ENCODE data around the gene MKLN1.
A peak's percentile ranks its signal among the peaks of the same experiment; 100 is the strongest.

The MKLN1 gene

DNA sequence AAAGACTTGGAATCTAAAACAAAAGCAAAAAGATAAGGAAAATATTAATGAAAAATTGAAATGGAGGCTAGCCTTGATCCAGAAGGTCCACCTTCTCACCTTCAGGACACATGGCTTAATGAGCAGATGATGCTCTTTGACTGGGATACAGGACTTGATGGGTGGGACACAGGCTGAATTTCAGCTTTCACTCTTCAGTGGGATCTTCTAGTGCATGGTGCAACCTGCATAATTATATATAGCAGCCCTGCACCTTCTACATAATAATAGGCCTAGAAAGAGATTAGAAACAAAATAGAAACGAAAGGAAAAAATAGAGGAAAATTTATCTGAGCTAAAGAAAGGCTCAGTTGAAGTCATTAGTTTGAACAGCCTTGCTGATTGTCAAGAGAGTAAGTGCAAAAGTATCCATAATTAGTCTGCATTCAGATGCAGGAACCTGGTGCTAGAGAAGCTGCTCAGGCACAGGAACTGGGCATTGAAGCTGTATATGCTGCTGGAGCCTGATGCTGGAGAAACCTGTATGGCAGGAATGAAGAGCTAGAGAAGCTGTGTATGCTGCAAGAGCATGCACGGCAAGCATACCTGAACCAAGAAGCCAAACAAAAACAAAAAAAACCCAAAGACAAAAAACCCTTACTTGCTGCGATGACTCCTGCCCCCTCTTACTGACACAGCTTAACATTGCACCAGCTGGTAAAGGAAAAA lies 19.4 kb downstream of the MKLN1 start:
- Histone ChIP-seq H3K27me3 (replicated peaks) (no peaks in the 10 kb centered on the region), H3K4me3 (ENCODE audit: low read depth, low read length) (no peak overlapping the region), H3K36me3 (replicated peaks) (no peaks in the 10 kb centered on the region), H3K27ac (no peak overlapping the region)
- in situ Hi-C loops (cut with HindIII; ENCODE audit: low pct_ligation_motif_present, low sequenced_read_pairs), result no loop called here
- no peak for DNase-seq
- TF ChIP-seq, protein P1, sequence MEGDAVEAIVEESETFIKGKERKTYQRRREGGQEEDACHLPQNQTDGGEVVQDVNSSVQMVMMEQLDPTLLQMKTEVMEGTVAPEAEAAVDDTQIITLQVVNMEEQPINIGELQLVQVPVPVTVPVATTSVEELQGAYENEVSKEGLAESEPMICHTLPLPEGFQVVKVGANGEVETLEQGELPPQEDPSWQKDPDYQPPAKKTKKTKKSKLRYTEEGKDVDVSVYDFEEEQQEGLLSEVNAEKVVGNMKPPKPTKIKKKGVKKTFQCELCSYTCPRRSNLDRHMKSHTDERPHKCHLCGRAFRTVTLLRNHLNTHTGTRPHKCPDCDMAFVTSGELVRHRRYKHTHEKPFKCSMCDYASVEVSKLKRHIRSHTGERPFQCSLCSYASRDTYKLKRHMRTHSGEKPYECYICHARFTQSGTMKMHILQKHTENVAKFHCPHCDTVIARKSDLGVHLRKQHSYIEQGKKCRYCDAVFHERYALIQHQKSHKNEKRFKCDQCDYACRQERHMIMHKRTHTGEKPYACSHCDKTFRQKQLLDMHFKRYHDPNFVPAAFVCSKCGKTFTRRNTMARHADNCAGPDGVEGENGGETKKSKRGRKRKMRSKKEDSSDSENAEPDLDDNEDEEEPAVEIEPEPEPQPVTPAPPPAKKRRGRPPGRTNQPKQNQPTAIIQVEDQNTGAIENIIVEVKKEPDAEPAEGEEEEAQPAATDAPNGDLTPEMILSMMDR (IDR thresholded peaks at IDR 0.05; ENCODE audit: low read depth, low read length, missing control alignments), result no peak

DNA sequence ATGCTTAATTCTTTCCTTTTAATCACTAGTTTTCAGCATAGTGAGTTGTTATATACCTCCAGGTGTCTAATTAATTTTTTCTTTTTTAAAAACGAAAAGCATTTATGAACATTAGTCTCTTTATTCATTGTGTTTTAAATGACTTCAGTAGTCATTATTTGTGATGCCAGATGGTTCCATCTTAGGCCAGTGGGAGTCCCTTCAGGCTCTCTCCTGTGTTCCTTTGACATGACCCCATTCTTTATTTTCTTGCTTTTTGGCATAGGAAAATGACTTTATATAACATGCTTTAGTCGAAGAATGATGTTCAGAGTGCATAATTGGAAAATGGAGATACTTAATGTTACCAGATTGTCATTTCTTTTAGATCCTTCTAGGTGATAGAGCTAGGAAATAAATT lies 24.4 kb downstream of the MKLN1 start:
- no peak overlapping the region for H3K4me3 ChIP-seq (ENCODE audit: low read depth, low read length)
- TF ChIP-seq, protein P1 (IDR thresholded peaks at IDR 0.05; ENCODE audit: low read depth, low read length, missing control alignments), result no peak
- in situ Hi-C loops (cut with HindIII; ENCODE audit: low pct_ligation_motif_present, low sequenced_read_pairs), result no loop called here

DNA sequence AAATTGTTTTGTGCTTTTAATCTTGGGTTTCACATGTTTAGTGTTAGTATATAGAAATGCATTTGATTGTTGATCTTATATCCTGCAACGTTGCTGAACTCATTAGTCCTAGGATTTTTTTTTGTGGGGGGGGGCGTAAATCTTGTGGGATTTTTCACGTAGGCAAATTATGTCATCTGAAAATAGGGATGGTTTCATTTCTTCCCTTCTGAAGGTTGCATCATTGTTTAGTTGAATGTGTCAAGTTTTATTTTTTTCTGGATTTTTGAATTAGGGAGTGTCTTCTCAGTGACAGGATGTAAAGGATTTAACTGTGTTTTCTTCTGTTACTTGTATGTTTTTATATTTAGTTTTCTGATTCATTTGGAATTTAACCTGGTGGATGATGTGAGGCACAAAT lies 26.7 kb downstream of the MKLN1 start:
- no peak for DNase-seq
- H3K27ac ChIP-seq, result no peak overlapping the region
- no peaks in the 10 kb centered on the region for H3K27me3 ChIP-seq (replicated peaks)
- TF ChIP-seq, protein P1 (IDR thresholded peaks at IDR 0.05; ENCODE audit: low read depth, low read length, missing control alignments), result no peak
- H3K4me3 ChIP-seq (ENCODE audit: low read depth, low read length), result no peak overlapping the region
- H3K36me3 ChIP-seq (replicated peaks), result no peaks in the 10 kb centered on the region
- in situ Hi-C loops (cut with HindIII; ENCODE audit: low pct_ligation_motif_present, low sequenced_read_pairs), result no loop called here

More for the DNA sequence above, 24.4 kb downstream of the MKLN1 start:
- no peaks in the 10 kb centered on the region for H3K36me3 ChIP-seq (replicated peaks)
- no peak for DNase-seq
- H3K27ac ChIP-seq, result no peak overlapping the region
- H3K27me3 ChIP-seq (replicated peaks), result no peaks in the 10 kb centered on the region

DNA sequence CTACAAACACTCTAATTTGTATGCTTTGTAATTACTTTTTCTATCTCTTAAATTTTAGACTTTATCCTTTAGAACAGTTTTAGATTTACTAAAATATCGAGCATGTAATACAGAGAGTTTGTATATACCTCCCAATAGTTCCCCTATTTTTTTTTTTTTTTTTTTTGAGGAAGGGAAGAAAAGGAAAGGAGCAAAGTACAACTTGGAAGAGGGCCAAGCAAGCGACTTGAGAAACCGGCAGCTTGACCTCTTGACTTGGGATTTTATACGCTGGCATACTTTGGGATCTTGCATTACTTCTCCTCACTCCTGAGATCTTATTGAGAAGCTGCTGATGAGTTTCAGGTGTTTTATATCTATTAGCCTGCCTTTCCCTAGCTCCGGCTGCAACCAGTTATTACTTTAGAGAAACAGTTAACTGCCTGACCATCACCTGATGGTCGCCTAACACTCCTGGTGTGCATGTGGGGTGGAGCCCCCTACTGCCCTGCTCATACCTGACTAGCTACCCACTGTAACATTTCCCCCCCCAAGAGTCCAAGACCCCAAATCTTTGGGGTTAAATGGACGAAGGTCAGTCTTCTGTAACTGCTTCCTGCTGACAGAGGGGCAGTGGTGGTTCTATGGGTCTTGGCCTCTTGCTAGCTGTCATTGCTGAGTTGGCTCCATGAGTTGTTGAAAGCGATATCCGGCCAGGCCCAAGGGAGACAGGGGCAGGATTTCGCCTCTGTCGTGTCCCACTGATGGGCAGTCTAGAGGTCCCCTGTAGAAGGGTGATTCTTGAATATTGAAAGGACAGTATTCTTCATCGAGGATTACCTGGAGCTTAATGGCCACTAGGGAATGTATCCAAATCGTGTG lies 28.5 kb downstream of the MKLN1 start:
- Histone ChIP-seq H3K27me3 (replicated peaks) (no peaks in the 10 kb centered on the region), H3K36me3 (replicated peaks) (no peaks in the 10 kb centered on the region), H3K27ac (no peak overlapping the region), H3K4me3 (ENCODE audit: low read depth, low read length) (no peak overlapping the region)
- in situ Hi-C loops (cut with HindIII; ENCODE audit: low pct_ligation_motif_present, low sequenced_read_pairs), result no loop called here
- TF ChIP-seq, protein P1 (IDR thresholded peaks at IDR 0.05; ENCODE audit: low read depth, low read length, missing control alignments), result no peak
- no peak for DNase-seq

DNA sequence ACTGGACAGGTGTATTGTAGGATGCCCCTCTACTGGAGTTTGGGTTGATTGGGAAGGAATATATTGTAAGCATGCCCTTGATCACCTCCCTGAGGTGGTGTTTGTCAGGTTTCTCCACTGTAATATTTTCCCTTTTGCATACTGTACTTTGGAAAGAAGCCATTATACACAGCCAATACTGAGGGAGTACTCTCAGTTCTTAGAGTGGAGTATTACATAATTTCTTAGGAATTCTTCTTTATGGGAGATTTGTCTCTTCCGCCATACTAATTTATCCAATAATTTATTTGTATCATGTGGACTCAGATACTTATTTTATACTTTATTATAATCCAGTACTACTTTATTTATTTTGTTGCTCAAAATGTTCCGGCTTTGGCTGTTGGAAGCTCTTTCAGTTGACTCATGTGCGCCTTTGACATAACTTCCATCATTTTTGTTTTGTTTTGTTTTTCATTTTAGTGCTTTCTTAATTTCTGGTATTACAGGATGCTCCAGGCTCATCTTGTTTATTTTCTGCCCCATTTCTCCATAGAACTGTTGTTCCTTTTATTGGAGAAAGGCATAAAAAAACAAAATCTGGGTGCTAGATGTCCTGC lies 29.7 kb downstream of the MKLN1 start:
- TF ChIP-seq, protein P1 (IDR thresholded peaks at IDR 0.05; ENCODE audit: low read depth, low read length, missing control alignments), result no peak
- Histone ChIP-seq H3K36me3 (replicated peaks) (no peaks in the 10 kb centered on the region), H3K27ac (peak overlapping the region; percentile 28), H3K27me3 (replicated peaks) (no peaks in the 10 kb centered on the region), H3K4me3 (ENCODE audit: low read depth, low read length) (no peak overlapping the region)
- in situ Hi-C loops (cut with HindIII; ENCODE audit: low pct_ligation_motif_present, low sequenced_read_pairs), result no loop called here
- DNase-seq, result no peak
